ENCODE measurements around the gene ANKRD63. TPM values are rescaled to one million over a fixed set of nuclear protein-coding genes. Genes with fewer than 3 reads are reported as not detected.
A peak's percentile ranks its signal among the peaks of the same experiment; 100 is the strongest.

The ANKRD63 gene
- total and polyA plus RNA-seq, 2 donors (not counting 1 experiment from before 2014, with no cell fraction given): not detected

- Histone ChIP-seq H3K9ac (ENCODE audit: insufficient read depth, low read length) (no peak overlapping the region), H3K9me3 (ENCODE audit: control insufficient read depth, insufficient read depth, low read depth, low read length) (no peaks in the 10 kb centered on the region), H3K27ac (ENCODE audit: insufficient read depth, low read length) (no peak overlapping the region), H4K20me1 (ENCODE audit: control insufficient read depth, extremely low read depth, insufficient read depth, low read length) (no peaks in the 10 kb centered on the region), H3K4me2 (ENCODE audit: extremely low read depth, insufficient read depth, low read length) (no peak overlapping the region), H2AFZ (ENCODE audit: low read length) (no peak overlapping the region), H3K79me2 (ENCODE audit: control insufficient read depth, insufficient read depth, low read length) (no peaks in the 10 kb centered on the region), H3K4me3 (replicated peaks in 1 of 4; ENCODE audit: control extremely low read depth in 1 of 4, insufficient read depth in 1 of 4, low read depth in 3 of 4, low read length in 4 of 4) (no peak overlapping the region), H3K27me3 (ENCODE audit: control insufficient read depth, insufficient read depth, low read length) (no peaks in the 10 kb centered on the region), H3K4me1 (ENCODE audit: control insufficient read depth, extremely low read depth, insufficient read depth, low read length) (peaks cover 8% of the 10 kb centered on the region), H3K36me3 (ENCODE audit: control insufficient read depth, insufficient read depth, low read length) (peaks cover 14% of the 10 kb centered on the region)
- TF ChIP-seq CTCF (conservative IDR thresholded peaks at IDR 0.05 in 1 of 2, IDR thresholded peaks at IDR 0.05 in 1 of 2; ENCODE audit: low read depth in 1 of 2, low read length in 2 of 2) (no peak), EZH2 (IDR thresholded peaks at IDR 0.05; ENCODE audit: low read length, missing control alignments) (no peak)
- no peak for DNase-seq (ENCODE audit: low read depth in 2 of 2)
These were observed 48.2 kb upstream of the ANKRD63 start for GRCh38 chr15:40331026-40331425.

DNA sequence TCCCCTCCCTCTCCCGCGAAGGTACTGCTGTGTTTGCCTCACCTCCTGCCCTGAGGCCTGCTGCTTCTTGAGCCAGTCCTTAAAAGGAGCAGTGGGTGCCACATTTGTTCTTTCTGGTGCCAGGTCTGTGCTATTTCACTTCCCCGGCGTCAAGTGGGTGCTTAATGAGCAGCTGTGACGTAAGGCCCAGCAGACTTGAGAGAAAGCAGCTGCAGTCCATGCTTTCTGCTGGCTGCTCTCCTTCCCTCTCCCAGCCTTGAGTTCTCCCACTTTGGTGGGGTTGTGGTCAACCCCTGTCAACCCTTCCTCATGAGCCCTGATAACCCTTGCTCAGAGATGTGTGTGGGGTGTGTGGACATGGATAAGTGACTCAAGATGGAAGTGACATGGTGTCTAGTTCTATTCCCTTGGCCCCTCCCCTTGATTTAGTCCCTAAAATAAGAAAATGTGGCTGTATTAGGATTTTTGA is 47.5 kb upstream of the ANKRD63 start:
- Histone ChIP-seq H3K27ac (ENCODE audit: insufficient read depth, low read length) (no peak overlapping the region), H3K4me1 (ENCODE audit: control insufficient read depth, extremely low read depth, insufficient read depth, low read length) (peaks cover 8% of the 10 kb centered on the region), H3K9me3 (ENCODE audit: control insufficient read depth, insufficient read depth, low read depth, low read length) (no peaks in the 10 kb centered on the region), H3K36me3 (ENCODE audit: control insufficient read depth, insufficient read depth, low read length) (peaks cover 9% of the 10 kb centered on the region), H3K79me2 (ENCODE audit: control insufficient read depth, insufficient read depth, low read length) (no peaks in the 10 kb centered on the region), H3K9ac (ENCODE audit: insufficient read depth, low read length) (no peak overlapping the region), H3K27me3 (ENCODE audit: control insufficient read depth, insufficient read depth, low read length) (no peaks in the 10 kb centered on the region), H4K20me1 (ENCODE audit: control insufficient read depth, extremely low read depth, insufficient read depth, low read length) (no peaks in the 10 kb centered on the region), H2AFZ (ENCODE audit: low read length) (no peak overlapping the region), H3K4me2 (ENCODE audit: extremely low read depth, insufficient read depth, low read length) (no peak overlapping the region), H3K4me3 (replicated peaks in 1 of 4; ENCODE audit: control extremely low read depth in 1 of 4, insufficient read depth in 1 of 4, low read depth in 3 of 4, low read length in 4 of 4) (no peak overlapping the region)
- DNase-seq (ENCODE audit: low read depth in 2 of 2): peak; percentile 63 to 90
- TF ChIP-seq CTCF (conservative IDR thresholded peaks at IDR 0.05 in 1 of 2, IDR thresholded peaks at IDR 0.05 in 1 of 2; ENCODE audit: low read depth in 1 of 2, low read length in 2 of 2) (no peak), EZH2 (IDR thresholded peaks at IDR 0.05; ENCODE audit: low read length, missing control alignments) (no peak)

GRCh38 chr15:40329804-40330203 is 46.9 kb upstream of the ANKRD63 start:
- Histone ChIP-seq H4K20me1 (ENCODE audit: control insufficient read depth, extremely low read depth, insufficient read depth, low read length) (no peaks in the 10 kb centered on the region), H3K36me3 (ENCODE audit: control insufficient read depth, insufficient read depth, low read length) (peaks cover 3% of the 10 kb centered on the region), H3K27ac (ENCODE audit: insufficient read depth, low read length) (no peak overlapping the region), H3K4me2 (ENCODE audit: extremely low read depth, insufficient read depth, low read length) (no peak overlapping the region), H3K27me3 (ENCODE audit: control insufficient read depth, insufficient read depth, low read length) (no peaks in the 10 kb centered on the region), H3K9ac (ENCODE audit: insufficient read depth, low read length) (no peak overlapping the region), H3K79me2 (ENCODE audit: control insufficient read depth, insufficient read depth, low read length) (peaks cover 2% of the 10 kb centered on the region), H3K4me1 (ENCODE audit: control insufficient read depth, extremely low read depth, insufficient read depth, low read length) (peaks cover 12% of the 10 kb centered on the region), H3K9me3 (ENCODE audit: control insufficient read depth, insufficient read depth, low read depth, low read length) (no peaks in the 10 kb centered on the region), H2AFZ (ENCODE audit: low read length) (no peak overlapping the region), H3K4me3 (replicated peaks in 1 of 4; ENCODE audit: control extremely low read depth in 1 of 4, insufficient read depth in 1 of 4, low read depth in 3 of 4, low read length in 4 of 4) (no peak overlapping the region)
- TF ChIP-seq EZH2 (IDR thresholded peaks at IDR 0.05; ENCODE audit: low read length, missing control alignments) (no peak), CTCF (conservative IDR thresholded peaks at IDR 0.05 in 1 of 2, IDR thresholded peaks at IDR 0.05 in 1 of 2; ENCODE audit: low read depth in 1 of 2, low read length in 2 of 2) (no peak)
- no peak for DNase-seq (ENCODE audit: low read depth in 2 of 2)

Measured in fibroblast of lung (primary cell).